ENCODE results near the gene SEMA6B. TPM values are rescaled to one million over a fixed set of nuclear protein-coding genes. Genes with fewer than 3 reads are reported as not detected.

SEMA6B gene
- total and polyA plus RNA-seq, 2 of the 8 experiments (the other 6 are each of a cell fraction or from before 2014, with no cell fraction given), result 31.3 to 54.4 TPM

DNA sequence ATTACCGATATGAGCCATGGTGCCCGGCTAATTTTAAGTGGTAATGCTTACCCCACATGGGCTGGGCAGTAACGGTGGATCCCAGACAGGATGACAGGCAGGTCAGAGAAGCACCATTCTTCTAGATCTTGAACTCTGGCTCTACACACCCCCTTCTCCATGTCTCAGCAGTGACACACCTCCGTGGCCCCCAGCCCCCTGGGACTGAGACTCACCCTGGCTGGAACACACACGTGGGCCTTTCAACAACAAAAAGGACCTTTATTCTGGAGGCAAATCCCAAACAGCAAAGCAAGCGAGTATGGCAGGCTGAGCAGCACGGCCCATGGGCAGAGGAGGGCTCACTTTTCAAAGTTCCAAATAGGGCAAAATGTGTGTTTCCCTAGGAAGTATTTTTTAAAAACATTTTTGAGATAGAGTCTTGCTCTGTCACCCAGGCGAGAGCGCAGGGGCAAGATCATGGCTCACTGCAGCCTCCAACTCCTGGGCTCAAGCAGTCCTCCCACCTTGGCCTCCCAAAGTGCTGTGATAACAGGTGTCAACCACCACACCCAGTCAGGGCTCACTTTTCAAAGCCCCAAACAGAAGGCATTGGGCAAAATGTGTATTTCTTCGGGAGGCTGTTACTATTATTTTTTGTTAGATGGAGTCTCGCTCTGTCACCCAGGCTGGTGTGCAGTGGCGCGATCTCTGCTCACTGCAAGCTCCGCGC lies 37.0 kb downstream of the SEMA6B start:
- Histone ChIP-seq H3K9ac (replicated peaks in 1 of 4; ENCODE audit: extremely low read depth in 1 of 4, low read depth in 3 of 4, low read length in 3 of 4) (no peak overlapping the region), H3K4me2 (ENCODE audit: insufficient read depth in 1 of 2, low read depth in 2 of 2, low read length in 2 of 2) (no peak overlapping the region), H3K27ac (ENCODE audit: low read depth, low read length) (no peak overlapping the region), H3K18ac (ENCODE audit: extremely low read depth, low read length) (no peak overlapping the region), H3K56ac (replicated peaks; ENCODE audit: insufficient read length, low read depth, low read length) (no peak overlapping the region), H3K79me1 (ENCODE audit: low read depth, low read length) (no peaks in the 10 kb centered on the region), H2AFZ (ENCODE audit: low read length) (no peak overlapping the region), H4K20me1 (replicated peaks in 1 of 2; ENCODE audit: control insufficient read depth in 1 of 2, insufficient read depth in 2 of 2, low read length in 2 of 2) (no peaks in the 10 kb centered on the region), H4K8ac (ENCODE audit: extremely low read depth, insufficient read depth, low read length) (no peak overlapping the region), H2BK12ac (ENCODE audit: low read depth, low read length) (no peak overlapping the region; the same call in 1 of the 2 replicates), H3K4me1 (replicated peaks in 1 of 4; ENCODE audit: control insufficient read depth in 3 of 4, insufficient read depth in 4 of 4, low read length in 3 of 4) (no peaks in the 10 kb centered on the region; a peak in 4 of 7 replicates), H2AK5ac (ENCODE audit: low read depth, low read length) (no peak overlapping the region), H4K91ac (replicated peaks; ENCODE audit: insufficient read length, low read length) (no peak overlapping the region), H3K4me3 (ENCODE audit: extremely low read depth in 1 of 4, insufficient read depth in 2 of 4, low read depth in 3 of 4, low read length in 4 of 4) (no peak overlapping the region), H3K27me3 (replicated peaks in 1 of 4; ENCODE audit: control insufficient read depth in 3 of 4, extremely low read depth in 1 of 4, insufficient read depth in 3 of 4, low read length in 3 of 4) (peaks cover 0 to 14% (median 9%) of the 10 kb centered on the region in 4 experiments; a peak in 4 of 7 replicates), H2BK20ac (ENCODE audit: low read length) (no peak overlapping the region), H3K4ac (replicated peaks; ENCODE audit: insufficient read length, low read depth, low read length) (no peak overlapping the region), H3K9me3 (ENCODE audit: insufficient read depth in 2 of 2, low read depth in 1 of 2, low read length in 1 of 2) (no peaks in the 10 kb centered on the region), H3K79me2 (ENCODE audit: control insufficient read depth in 1 of 2, insufficient read depth in 2 of 2, low read length in 2 of 2) (no peaks in the 10 kb centered on the region), H2BK15ac (ENCODE audit: low read length) (no peak overlapping the region), H2BK120ac (replicated peaks; ENCODE audit: low read depth, low read length) (no peak overlapping the region), H3K23me2 (ENCODE audit: low read depth, low read length) (no peaks in the 10 kb centered on the region), H3K23ac (ENCODE audit: insufficient read length) (no peak overlapping the region), H3K14ac (ENCODE audit: insufficient read length) (no peak overlapping the region), H3K36me3 (ENCODE audit: control insufficient read depth in 2 of 4, insufficient read depth in 4 of 4, low read length in 3 of 4) (no peaks in the 10 kb centered on the region), H4K5ac (ENCODE audit: insufficient read length, low read depth, low read length) (no peak overlapping the region), H2BK5ac (ENCODE audit: low read depth, low read length) (no peak overlapping the region)
- no peak for TF ChIP-seq SIN3A (conservative IDR thresholded peaks at IDR 0.05 in 1 of 2, IDR thresholded peaks at IDR 0.05 in 1 of 2; ENCODE audit: low read depth in 1 of 2, low read length in 2 of 2)
- ChIA-PET POLR2A (ENCODE audit: partially characterized antibody) (interaction anchor here (1.1 to 1.5 kb wide), 3 partner anchors 13 to 68 kb away, joined by 3 to 6 read pairs (median 5); partner anchors contain the start of gene PLIN5), CTCF (ENCODE audit: partially characterized antibody) (interaction anchor here (0.6 to 8.9 kb wide), 26 partner anchors 6 to 287 kb away, joined by 3 to 174 read pairs (median 4); partner anchors contain the start of genes LRG1, PLIN4 and PLIN5)
- WGBS, 2 experiments (ENCODE audit: extremely low coverage in 1 of 2, insufficient coverage in 1 of 2, insufficient read length in 1 of 2, insufficient replicate concordance in 2 of 2, low coverage in 1 of 2, low lambda C conversion rate in 2 of 2, missing lambda C conversion rate in 1 of 2), result 87% methylated on average over 15 of the region's 15 CpGs; no CpG with 5 or more reads in 1 of the 2 experiments
- DNase-seq (ENCODE audit: low read depth in 1 of 2, low spot score in 2 of 2), result no peak
- FAIRE-seq, result no peak

Measured in H1 (cell line).